ENCODE results near the gene MCU. TPM values are rescaled to one million over a fixed set of nuclear protein-coding genes. Genes with fewer than 3 reads are reported as not detected.

The MCU gene
- total RNA-seq, 3 donors from 2014 or later (not counting 1 experiment from before 2014, with no cell fraction given): 13.1 to 15.6 (median 14.1) TPM

DNA sequence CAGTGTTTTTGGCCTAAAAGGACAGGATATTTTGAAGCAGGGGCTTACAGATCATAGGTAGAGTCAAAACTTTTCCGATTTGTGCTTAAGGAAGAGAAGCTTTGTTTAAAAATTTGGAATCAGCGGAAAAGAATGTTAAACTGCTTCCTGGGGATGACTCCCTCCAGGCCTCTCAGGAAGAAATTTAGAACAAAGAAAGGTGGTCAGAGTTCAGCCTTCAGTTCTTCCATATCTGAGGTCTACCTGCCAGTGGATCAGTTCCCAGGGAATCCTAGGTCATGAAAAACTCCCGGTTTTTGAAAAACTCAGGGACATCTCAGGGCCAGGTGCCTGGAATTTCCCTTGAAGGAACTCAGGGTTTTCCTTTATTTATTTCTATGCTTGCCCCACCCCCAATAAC is 100.3 kb downstream of the MCU start:
- TF ChIP-seq, protein P1, sequence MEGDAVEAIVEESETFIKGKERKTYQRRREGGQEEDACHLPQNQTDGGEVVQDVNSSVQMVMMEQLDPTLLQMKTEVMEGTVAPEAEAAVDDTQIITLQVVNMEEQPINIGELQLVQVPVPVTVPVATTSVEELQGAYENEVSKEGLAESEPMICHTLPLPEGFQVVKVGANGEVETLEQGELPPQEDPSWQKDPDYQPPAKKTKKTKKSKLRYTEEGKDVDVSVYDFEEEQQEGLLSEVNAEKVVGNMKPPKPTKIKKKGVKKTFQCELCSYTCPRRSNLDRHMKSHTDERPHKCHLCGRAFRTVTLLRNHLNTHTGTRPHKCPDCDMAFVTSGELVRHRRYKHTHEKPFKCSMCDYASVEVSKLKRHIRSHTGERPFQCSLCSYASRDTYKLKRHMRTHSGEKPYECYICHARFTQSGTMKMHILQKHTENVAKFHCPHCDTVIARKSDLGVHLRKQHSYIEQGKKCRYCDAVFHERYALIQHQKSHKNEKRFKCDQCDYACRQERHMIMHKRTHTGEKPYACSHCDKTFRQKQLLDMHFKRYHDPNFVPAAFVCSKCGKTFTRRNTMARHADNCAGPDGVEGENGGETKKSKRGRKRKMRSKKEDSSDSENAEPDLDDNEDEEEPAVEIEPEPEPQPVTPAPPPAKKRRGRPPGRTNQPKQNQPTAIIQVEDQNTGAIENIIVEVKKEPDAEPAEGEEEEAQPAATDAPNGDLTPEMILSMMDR (IDR thresholded peaks at IDR 0.05): no peak
- intact Hi-C loops (cut with micrococcal nuclease): no loop called here

DNA sequence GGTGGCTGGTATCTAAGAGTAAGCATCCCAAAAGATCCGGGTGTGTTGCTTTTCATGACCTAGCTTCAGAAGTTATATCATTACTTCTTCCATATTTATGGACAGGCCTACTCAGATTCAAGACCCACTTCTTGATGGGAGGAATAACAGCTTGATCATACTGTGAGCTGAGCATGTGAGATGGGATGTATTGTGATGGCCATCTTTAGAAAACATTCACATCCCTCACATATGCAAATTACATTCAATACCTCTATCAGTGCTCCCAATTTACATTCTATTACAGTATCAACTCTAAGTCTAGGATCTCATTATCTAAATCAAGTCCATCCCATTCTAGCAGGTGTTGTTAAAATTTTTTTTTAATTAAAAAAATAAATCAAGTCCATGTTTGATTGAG is 101.8 kb downstream of the MCU start:
- Histone ChIP-seq H3K27me3 (ENCODE audit: control insufficient read depth, insufficient read depth, low read length) (no peaks in the 10 kb centered on the region), H3K36me3 (ENCODE audit: control insufficient read depth, insufficient read depth, low read length) (no peaks in the 10 kb centered on the region), H3K27ac (ENCODE audit: low read length) (no peak overlapping the region), H3K4me3 (ENCODE audit: low read length) (no peak overlapping the region), H3K9me3 (ENCODE audit: control insufficient read depth, insufficient read depth, low read length) (no peaks in the 10 kb centered on the region), H3K4me1 (ENCODE audit: control insufficient read depth, insufficient read depth, low read length) (no peaks in the 10 kb centered on the region)
- no peak overlapping the region for H3K27ac Mint-ChIP-seq
- ATAC-seq (no peak), DNase-seq (no peak)
- 100% methylated on average over 1 of the region's 1 CpG for WGBS (ENCODE audit: insufficient coverage)
- H3K36me3 Mint-ChIP-seq: no peaks in the 10 kb centered on the region
- TF ChIP-seq, protein P1 (IDR thresholded peaks at IDR 0.05): no peak
- no peaks in the 10 kb centered on the region for H3K27me3 Mint-ChIP-seq (ENCODE audit: low read depth in 2 of 2)
- intact Hi-C loops (cut with micrococcal nuclease): no loop called here
- peaks cover 0 to 14% of the 10 kb centered on the region in 2 donors for H3K4me1 Mint-ChIP-seq
- H3K4me3 Mint-ChIP-seq: no peak overlapping the region
- no peaks in the 10 kb centered on the region for H3K9me3 Mint-ChIP-seq

More for the DNA sequence above, 100.3 kb downstream of the MCU start:
- H3K4me1 Mint-ChIP-seq: peaks cover 0 to 15% of the 10 kb centered on the region in 2 donors
- no peak overlapping the region for H3K27ac ChIP-seq (ENCODE audit: low read length)
- DNase-seq (no peak), ATAC-seq (no peak)
- H3K9me3 ChIP-seq (ENCODE audit: control insufficient read depth, insufficient read depth, low read length): no peaks in the 10 kb centered on the region
- H3K36me3 ChIP-seq (ENCODE audit: control insufficient read depth, insufficient read depth, low read length): no peaks in the 10 kb centered on the region
- H3K4me1 ChIP-seq (ENCODE audit: control insufficient read depth, insufficient read depth, low read length): no peaks in the 10 kb centered on the region
- H3K27me3 ChIP-seq (ENCODE audit: control insufficient read depth, insufficient read depth, low read length): no peaks in the 10 kb centered on the region
- H3K27ac Mint-ChIP-seq: no peak overlapping the region
- H3K36me3 Mint-ChIP-seq: no peaks in the 10 kb centered on the region
- H3K27me3 Mint-ChIP-seq (ENCODE audit: low read depth in 2 of 2): no peaks in the 10 kb centered on the region
- H3K9me3 Mint-ChIP-seq: no peaks in the 10 kb centered on the region
- H3K4me3 ChIP-seq (ENCODE audit: low read length): no peak overlapping the region
- H3K4me3 Mint-ChIP-seq: no peak overlapping the region
- 98% methylated on average over 3 of the region's 3 CpGs for WGBS (ENCODE audit: insufficient coverage)

DNA sequence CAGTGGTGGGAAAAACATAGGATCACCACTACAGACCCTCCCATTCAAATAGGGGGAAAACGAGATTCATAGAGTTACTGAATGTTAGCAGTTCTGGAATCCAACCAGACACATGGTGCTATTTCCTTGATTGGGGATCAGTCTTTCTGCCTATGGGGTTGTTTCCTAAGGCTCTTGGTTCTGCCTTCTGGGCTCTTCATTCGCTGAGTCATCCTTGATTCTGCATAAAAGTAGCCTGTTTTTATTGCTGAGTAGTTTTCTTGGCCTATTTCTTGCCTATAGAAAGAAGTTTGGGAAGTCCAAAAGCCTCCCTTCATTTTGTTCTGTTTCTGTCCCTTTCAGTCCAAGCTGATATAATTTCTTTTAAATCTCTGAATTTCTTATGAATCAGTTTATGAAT is 102.3 kb downstream of the MCU start:
- ATAC-seq: no peak
- peaks cover 0 to 9% of the 10 kb centered on the region in 2 donors for H3K4me1 Mint-ChIP-seq
- WGBS (ENCODE audit: insufficient coverage): 95% methylated on average over 2 of the region's 2 CpGs

DNA sequence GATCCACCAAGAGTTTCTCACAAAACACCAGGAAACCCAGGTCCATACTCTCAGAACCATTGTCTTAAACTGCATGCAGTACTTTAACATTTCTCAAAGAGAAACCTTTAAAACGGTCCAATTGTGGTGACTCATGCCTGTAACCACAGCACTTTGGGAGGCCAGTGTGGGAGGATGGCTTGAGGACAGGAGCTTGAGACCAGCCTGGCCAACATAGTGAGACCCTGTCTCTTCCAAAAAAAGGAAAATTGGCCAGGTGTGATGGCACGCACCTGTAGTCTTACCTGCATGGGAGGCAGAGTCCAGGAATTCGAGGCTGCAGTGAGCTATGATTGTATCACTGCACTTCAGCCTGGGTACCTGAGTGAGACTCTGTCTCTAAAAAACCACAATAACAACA is 104.1 kb downstream of the MCU start:
- WGBS (ENCODE audit: insufficient coverage): 85% methylated on average over 3 of the region's 3 CpGs
- no peak for ATAC-seq

More for the DNA sequence above, 102.3 kb downstream of the MCU start:
- Histone ChIP-seq H3K36me3 (ENCODE audit: control insufficient read depth, insufficient read depth, low read length) (no peaks in the 10 kb centered on the region), H3K9me3 (ENCODE audit: control insufficient read depth, insufficient read depth, low read length) (no peaks in the 10 kb centered on the region), H3K27me3 (ENCODE audit: control insufficient read depth, insufficient read depth, low read length) (no peaks in the 10 kb centered on the region), H3K27ac (ENCODE audit: low read length) (no peak overlapping the region), H3K4me3 (ENCODE audit: low read length) (no peak overlapping the region), H3K4me1 (ENCODE audit: control insufficient read depth, insufficient read depth, low read length) (no peaks in the 10 kb centered on the region)
- Mint-ChIP-seq H3K36me3 (no peaks in the 10 kb centered on the region), H3K27me3 (ENCODE audit: low read depth in 2 of 2) (no peaks in the 10 kb centered on the region), H3K27ac (no peak overlapping the region), H3K9me3 (no peaks in the 10 kb centered on the region), H3K4me3 (no peak overlapping the region)
- DNase-seq: no peak
- intact Hi-C loops (cut with micrococcal nuclease): no loop called here
- TF ChIP-seq, protein P1 (IDR thresholded peaks at IDR 0.05): no peak

More for the DNA sequence above, 104.1 kb downstream of the MCU start:
- TF ChIP-seq, protein P1 (IDR thresholded peaks at IDR 0.05): no peak
- Mint-ChIP-seq H3K27ac (no peak overlapping the region), H3K27me3 (ENCODE audit: low read depth in 2 of 2) (no peaks in the 10 kb centered on the region), H3K4me3 (no peak overlapping the region), H3K9me3 (no peaks in the 10 kb centered on the region), H3K36me3 (no peaks in the 10 kb centered on the region), H3K4me1 (no peaks in the 10 kb centered on the region)
- Histone ChIP-seq H3K9me3 (ENCODE audit: control insufficient read depth, insufficient read depth, low read length) (no peaks in the 10 kb centered on the region), H3K27me3 (ENCODE audit: control insufficient read depth, insufficient read depth, low read length) (no peaks in the 10 kb centered on the region), H3K36me3 (ENCODE audit: control insufficient read depth, insufficient read depth, low read length) (no peaks in the 10 kb centered on the region), H3K27ac (ENCODE audit: low read length) (no peak overlapping the region), H3K4me3 (ENCODE audit: low read length) (no peak overlapping the region), H3K4me1 (ENCODE audit: control insufficient read depth, insufficient read depth, low read length) (no peaks in the 10 kb centered on the region)
- DNase-seq: no peak
- intact Hi-C loops (cut with micrococcal nuclease): no loop called here

Data from natural killer cell (primary cell).